Measurements from ENCODE around the gene NDC80.

NDC80 gene

GRCh38 chr18:2641638-2642037 lies 70.3 kb downstream of the NDC80 start:
- in situ Hi-C loops (cut with MboI; ENCODE audit: low sequenced_read_pairs, unreplicated experiment), result no loop called here
- DNase-seq (ENCODE audit: low spot score), result peak; percentile 74
- no peak for TF ChIP-seq CTCF (IDR thresholded peaks at IDR 0.05; ENCODE audit: borderline replicate concordance, control extremely low read depth, extremely low read depth, insufficient read depth, missing control alignments)

DNA sequence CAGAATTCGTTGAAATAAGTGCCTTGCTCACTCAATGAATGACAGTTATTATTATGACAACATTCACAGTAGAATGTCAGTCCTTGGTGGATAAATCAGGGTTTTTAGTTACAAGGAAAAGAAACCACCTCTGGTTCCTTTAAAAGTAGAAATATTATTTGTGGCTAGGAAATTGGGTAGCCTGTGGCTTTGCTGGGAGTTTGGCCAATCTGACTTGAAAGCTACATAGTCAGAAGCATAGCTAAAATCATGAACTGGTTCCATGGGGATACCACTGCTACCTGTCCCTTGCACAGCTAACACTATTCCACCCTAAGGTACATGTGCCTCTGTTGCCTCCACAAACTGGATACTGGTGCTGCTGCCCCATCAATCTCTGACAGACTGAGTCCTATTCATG lies 71.4 kb downstream of the NDC80 start:
- TF ChIP-seq CTCF (IDR thresholded peaks at IDR 0.05; ENCODE audit: borderline replicate concordance, control extremely low read depth, extremely low read depth, insufficient read depth, missing control alignments), result no peak
- no peak for DNase-seq (ENCODE audit: low spot score)
- in situ Hi-C loops (cut with MboI; ENCODE audit: low sequenced_read_pairs, unreplicated experiment), result no loop called here

- DNase-seq (ENCODE audit: low spot score), result no peak
- in situ Hi-C loops (cut with MboI; ENCODE audit: low sequenced_read_pairs, unreplicated experiment), result no loop called here
- TF ChIP-seq CTCF (IDR thresholded peaks at IDR 0.05; ENCODE audit: borderline replicate concordance, control extremely low read depth, extremely low read depth, insufficient read depth, missing control alignments), result no peak
Observed at GRCh38 chr18:2644535-2644934, 73.2 kb downstream of the NDC80 start.

DNA sequence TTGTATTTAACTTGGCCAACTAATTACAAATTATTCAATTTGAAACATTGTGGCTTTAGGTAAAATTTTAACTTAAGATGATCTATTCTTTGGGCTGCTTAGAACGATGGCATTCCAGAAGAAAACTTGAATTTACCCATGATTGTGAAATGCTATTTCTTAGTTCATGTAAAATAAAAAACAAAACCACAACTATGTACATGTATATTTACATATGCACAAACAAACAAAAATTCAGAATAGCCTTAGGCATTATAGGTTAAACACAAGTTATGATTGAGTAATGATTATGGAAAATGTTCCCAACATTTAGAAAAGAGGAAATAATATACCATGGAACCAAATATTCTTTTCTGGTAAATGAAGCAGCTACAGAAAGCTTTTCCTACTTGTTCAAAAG lies 80.6 kb downstream of the NDC80 start:
- TF ChIP-seq CTCF (IDR thresholded peaks at IDR 0.05; ENCODE audit: borderline replicate concordance, control extremely low read depth, extremely low read depth, insufficient read depth, missing control alignments), result no peak
- in situ Hi-C loops (cut with MboI; ENCODE audit: low sequenced_read_pairs, unreplicated experiment), result loop anchor here (25.0 kb wide), 1 partner anchor 1840 kb away; the partner anchor contains the start of gene YES1
- DNase-seq (ENCODE audit: low spot score), result no peak

GRCh38 chr18:2653467-2653866 lies 82.1 kb downstream of the NDC80 start:
- no peak for DNase-seq (ENCODE audit: low spot score)
- no peak for TF ChIP-seq CTCF (IDR thresholded peaks at IDR 0.05; ENCODE audit: borderline replicate concordance, control extremely low read depth, extremely low read depth, insufficient read depth, missing control alignments)
- in situ Hi-C loops (cut with MboI; ENCODE audit: low sequenced_read_pairs, unreplicated experiment), result loop anchor here (25.0 kb wide), 1 partner anchor 1841 kb away; the partner anchor contains the start of gene YES1

- TF ChIP-seq CTCF (IDR thresholded peaks at IDR 0.05; ENCODE audit: borderline replicate concordance, control extremely low read depth, extremely low read depth, insufficient read depth, missing control alignments), result no peak
- in situ Hi-C loops (cut with MboI; ENCODE audit: low sequenced_read_pairs, unreplicated experiment), result loop anchor here (25.0 kb wide), 1 partner anchor 1842 kb away; the partner anchor contains the start of gene YES1
- DNase-seq (ENCODE audit: low spot score), result no peak
Observed at GRCh38 chr18:2654169-2654927, 83.0 kb downstream of the NDC80 start.

All from GM13976 (cell line).